HG02840 (cell line): ENCODE results near the gene GRIP1.
"Not testable (repeated sequence)": the region's sequence is repeated elsewhere in the genome, so short reads cannot be mapped to it uniquely, and the experiment has no call there.

ENCODE experiments used
- ATAC-seq: cut with Tn5 transposase; IDR thresholded peaks from one replicate; pipeline ENCODE4 v1.9.1; 2021; ENCODE audit warnings: mild to moderate bottlenecking, moderate library complexity, moderate number of reproducible peaks; ENCODE audit not compliant: unreplicated experiment, low FRiP score

Gene GRIP1

GRCh38 chr12:66548338-66549049 lies 130.4 kb downstream of the GRIP1 start:
- no peak for ATAC-seq

GRCh38 chr12:66541426-66541825 lies 137.4 kb downstream of the GRIP1 start:
- no peak for ATAC-seq

DNA sequence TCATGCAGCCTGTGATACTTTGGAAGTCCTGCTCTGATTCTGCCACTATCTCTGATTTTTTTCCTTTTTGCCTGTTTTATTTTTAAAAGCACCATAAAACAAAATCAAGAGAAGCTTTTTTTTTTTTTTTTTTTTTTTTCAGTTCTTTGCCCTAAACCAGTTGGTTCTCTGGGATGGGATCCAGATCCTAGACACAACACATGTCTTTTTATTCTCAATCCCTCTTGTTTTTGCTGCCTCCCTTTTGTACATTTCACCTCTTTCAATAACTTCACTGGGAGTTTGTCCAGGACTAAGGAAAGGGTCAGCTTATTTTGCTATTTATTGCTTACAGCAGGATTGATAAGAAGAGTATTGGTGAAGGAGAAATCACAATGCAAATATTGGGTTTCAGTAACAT lies 139.4 kb downstream of the GRIP1 start:
- no peak for ATAC-seq

DNA sequence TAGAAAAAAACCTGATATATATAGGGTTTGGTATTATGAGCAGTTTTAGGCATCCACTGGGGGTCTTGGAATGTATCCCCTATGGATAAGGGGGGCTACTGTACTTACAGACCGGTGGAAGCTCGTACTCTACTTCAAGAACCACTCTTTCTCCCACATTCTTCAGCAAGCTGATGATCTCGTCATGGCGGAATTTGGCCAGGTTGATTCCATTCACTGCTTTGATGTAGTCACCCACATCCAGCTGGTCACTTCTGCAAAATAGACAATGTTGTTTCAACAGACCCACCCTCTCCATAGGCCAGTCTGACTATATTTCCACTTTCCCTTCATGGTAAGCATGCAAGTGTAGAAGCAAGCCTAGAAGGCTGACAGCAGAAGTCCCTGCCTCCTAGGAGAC lies 139.9 kb downstream of the GRIP1 start:
- no peak for ATAC-seq

DNA sequence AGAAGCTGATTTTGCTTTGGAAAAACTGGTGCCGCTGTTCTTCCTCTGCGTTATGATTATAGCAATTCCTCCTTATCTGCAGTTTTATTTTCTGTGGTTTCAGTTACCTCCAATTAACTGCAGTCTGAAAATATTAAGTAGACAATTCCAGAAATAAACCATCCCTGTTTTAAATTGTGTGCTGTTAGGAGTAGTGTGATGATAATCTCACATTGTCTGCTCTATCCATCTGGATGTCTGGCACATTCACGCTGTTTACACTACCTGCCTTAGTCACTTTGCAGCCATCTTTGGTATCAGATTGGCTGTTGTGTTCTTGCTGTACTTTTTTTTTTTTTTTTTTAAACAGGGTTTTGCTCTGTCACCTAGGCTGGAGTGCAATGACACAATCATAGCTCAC lies 141.0 kb downstream of the GRIP1 start:
- no peak for ATAC-seq

DNA sequence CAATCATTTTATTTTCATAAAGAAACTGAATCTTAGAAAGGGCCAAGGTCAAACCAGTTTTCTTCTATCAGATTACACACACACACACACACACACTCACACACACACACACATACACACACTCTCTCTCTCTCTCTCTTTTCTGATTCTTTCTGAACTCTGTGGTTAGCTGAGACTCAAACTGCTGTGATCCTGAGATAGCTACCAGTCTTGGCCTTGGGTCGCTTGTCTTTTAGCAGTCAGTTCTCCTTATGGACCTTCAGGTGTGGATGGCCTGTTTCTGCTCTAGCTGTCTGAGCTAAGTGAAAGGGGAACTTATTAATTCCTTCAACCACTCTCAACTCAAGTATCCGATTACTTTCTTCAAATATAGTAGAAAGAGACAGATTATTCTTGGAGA lies 145.1 kb downstream of the GRIP1 start:
- no peak for ATAC-seq

- ATAC-seq, result no peak
Observed at GRCh38 chr12:66531766-66532165, 147.1 kb downstream of the GRIP1 start.

GRCh38 chr12:66529934-66530333 lies 148.9 kb downstream of the GRIP1 start:
- ATAC-seq, result no peak

DNA sequence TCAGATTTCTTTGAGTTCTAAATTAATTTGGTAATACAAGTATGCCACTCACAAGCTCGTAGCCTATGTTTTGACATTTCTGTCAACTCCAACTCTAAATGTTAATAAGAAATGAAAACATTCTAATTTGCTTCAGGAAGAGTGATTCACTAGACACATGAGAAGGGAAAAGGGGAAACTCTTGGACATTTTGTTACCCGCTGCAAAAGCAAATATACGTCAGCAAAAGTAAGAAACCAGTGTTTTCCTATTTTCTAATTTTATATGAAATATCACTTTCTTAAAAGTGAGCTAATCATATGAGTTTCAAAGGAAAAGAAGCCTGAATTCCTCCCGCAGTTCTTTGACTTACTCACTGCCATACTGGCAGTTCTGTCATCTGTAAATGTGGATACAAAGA lies 162.3 kb downstream of the GRIP1 start:
- no peak for ATAC-seq

DNA sequence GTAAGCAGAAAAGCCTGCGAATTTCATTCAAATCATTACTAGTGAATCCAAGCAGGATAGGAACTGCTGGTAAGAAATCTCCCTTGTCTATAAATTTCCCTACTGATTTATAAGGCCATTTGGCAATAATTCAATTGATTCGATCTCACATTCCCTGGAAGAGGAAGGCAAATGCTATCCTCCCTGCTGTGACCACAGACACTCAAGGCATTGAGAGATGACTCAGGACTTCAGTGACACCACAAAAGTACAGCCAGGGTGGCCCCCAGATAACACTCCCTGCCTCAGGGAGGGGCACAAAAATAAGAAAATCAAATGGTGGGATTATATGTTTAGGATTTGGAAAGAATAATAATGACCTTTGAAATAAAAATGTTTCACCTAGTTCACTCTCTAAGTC lies 162.7 kb downstream of the GRIP1 start:
- ATAC-seq, result no peak

GRCh38 chr12:66514581-66514980 lies 164.3 kb downstream of the GRIP1 start:
- ATAC-seq, result no peak

DNA sequence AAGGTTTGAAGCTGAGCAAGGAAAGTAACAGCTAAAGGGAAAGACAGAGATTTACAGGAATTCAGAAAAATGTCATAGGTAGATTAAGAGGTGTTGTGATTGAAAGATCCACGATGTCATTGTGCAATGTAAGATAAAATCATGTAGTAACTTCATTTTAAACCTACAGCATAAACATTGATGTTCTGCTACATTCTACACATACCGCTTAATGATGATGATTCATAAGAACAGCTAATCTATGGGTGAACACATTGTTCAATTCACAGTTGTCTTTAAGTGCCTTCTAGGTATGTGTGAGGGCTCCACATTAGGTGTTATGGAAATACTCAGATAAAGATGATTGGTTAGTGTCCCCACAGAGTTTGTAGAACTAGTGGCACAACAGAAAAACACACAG lies 170.9 kb downstream of the GRIP1 start:
- no peak for ATAC-seq

- no peak for ATAC-seq
Observed at GRCh38 chr12:66503746-66504145, 175.1 kb downstream of the GRIP1 start.

DNA sequence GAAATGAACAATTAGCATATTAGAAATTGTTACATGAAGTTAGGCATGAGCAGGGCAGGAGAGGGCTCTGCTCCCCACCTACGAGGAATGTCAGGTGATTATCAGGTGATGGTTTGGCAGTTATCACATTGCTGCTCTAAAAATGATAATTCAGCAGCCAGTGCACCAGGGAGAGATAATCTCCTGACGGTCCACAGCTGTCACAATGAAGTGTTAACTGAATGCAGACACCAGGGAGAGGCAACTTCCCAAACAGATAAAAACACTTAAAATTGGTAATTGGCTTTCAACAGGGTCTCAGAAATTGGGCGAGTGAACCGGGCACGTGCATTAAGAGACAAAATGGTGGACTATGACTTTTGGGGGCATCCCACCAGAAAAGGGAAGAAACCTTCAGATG lies 176.0 kb downstream of the GRIP1 start:
- no peak for ATAC-seq

DNA sequence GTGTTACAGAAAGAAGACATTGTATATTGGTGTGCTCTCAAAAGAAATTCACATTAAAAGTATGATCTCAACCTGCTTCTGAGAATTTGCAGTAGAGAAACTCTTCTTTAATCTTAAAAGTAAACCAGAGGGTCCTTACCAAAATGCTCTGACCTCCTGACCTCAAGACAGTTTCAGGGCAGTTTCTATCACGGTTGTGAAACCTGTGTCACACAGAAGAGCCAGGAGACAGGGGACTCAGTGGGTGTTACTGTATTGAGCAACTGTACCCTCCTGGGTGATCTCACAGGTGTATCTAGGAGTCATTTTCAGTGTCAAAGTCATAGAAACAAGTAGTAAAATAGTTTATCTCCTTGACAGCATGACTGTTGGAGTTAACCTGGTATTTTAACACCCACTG lies 178.0 kb downstream of the GRIP1 start:
- peak; percentile 69 for ATAC-seq

DNA sequence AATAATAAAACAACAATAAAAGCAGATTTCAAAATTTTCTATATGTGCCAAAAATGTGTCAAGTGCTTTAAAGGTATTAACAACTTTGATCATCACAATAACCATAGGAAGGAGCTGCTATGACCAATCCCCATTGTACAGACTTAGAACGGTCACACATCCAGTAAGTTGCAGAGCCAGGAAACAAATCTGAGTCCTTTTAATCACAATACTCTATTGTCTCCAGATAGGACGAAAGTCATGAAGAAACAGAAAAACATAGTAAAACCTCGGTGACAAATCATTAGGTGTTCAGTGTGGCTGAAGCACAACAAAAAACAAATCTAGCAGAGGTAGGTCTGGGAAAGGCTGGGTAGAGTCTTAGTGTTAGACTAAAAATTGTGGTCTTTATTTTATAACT lies 178.8 kb downstream of the GRIP1 start:
- ATAC-seq, result no peak

DNA sequence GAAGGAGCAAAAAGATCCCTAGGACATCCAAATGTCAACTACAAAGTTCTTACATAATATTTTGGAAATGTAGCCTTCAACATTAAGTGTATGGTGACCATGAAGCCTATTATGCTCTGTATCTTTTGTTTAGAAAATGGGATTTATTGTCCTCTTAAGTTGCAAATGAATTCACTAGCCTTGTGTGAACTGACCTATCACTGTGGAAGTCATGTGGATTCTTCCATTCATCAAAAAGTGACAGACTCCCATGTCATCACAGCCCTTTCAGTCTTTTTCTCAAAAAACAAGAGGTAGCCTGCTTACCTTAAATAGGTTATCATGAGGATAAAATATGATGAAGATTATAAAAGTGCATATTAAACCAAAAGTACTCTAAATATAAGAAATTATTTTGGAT lies 179.9 kb downstream of the GRIP1 start:
- ATAC-seq, result no peak

DNA sequence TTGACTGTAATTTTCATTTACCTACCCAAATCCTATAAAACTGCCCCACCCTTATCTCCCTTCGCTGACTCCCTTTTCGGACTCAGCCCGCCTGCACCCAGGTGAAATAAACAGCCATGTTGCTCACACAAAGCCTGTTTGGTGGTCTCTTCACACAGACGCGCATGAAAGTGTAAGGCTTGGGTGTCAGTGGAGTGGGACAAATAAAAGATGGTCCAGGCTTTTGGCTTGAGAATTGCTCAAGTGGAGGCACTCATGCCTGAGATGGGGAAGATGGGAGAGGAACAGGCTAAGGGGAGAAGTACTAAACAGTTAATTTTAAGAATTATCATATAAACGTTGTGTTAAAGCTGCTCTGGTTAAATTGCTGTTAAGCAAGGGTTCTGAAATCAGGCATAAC lies 180.8 kb downstream of the GRIP1 start:
- not testable (repeated sequence) for ATAC-seq

GRCh38 chr12:66497008-66497897 lies 181.6 kb downstream of the GRIP1 start:
- ATAC-seq, result no peak

- ATAC-seq, result no peak
Observed at GRCh38 chr12:66496595-66496994, 182.3 kb downstream of the GRIP1 start.

- no peak for ATAC-seq
Observed at GRCh38 chr12:66495709-66496108, 183.2 kb downstream of the GRIP1 start.

DNA sequence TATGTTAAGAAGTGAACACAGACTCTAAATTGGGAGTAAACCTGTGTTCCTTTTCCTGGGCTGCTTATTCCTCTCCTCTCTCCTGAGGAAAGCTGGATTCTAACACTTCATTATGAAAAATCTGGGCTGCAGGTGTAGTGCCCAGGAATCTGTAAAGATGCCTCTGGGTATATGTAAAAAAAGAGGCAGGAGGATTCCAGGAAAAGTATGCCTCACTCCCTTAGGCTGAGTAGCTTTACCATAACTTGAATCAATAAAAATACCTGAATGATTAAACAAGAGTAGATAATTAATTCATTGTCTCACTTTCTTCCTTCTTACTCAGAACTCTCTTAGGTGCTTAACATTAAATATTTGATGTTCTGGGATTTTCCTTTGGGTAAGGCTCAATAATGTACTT lies 185.1 kb downstream of the GRIP1 start:
- no peak for ATAC-seq
